ENCODE results near the gene BEST2.
A peak's percentile ranks its signal among the peaks of the same experiment; 100 is the strongest.

BEST2 gene

DNA sequence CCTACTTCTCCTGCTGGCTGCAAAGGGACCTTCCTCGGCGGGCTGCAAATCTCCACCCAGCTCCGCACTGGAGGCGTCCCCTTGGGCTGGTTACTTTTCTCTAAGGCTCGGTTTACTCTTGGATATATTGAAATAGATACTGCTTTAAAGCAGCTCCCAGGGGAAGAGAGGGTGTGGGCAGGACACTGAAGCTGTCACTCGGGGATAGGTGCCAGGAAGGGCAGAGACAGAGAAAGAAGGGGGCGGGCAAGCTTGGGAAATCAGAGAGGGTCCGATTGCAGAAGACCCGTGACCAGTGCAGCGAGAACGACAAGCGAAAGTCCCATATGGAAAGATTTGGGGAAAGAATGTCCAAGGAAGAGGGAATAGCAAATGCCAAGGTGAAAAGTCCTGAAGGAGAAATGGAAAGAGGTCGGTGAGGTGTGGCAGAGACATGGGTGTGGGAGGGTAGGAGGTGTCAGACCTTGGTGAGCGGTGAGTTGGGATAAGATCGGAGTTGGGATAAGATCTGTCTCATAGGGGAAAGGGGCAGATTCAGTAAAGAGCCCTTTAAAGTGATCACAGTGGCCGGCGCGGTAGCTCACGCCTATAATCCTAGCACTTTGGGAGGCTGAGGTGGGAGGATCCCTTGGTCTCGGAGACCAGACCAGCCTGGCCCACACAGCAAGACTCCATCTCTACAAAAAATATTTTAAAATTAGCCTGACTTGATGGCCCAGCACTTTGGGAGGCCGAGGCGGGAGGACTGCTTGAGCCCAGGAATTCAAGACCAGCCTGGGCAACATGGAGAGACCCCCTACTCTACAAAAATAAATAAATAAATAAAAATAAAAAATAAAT, 50.9 kb downstream of the BEST2 start:
- peak in 1 of 2 experiments; percentile 42 for DNase-seq

DNA sequence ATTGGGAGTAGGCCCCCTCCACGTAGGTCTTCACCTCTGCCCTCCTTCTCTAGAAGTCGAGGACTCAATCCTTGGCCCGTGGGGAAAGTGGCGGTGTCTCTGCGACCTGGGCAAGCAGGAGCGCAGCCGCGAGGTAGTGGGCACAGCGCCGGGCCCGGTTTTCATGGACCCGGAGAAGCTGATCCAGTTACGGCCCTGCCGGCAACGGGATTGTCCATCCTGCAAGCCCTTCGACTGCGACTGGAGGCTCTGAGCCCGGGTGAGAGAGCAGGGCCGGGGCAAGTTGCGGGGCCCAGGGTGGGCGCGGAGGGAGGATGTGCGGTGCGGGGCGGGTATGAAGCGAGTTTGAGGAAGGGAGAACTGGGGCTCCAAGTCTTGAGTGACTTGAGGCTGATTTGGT, 52.5 kb downstream of the BEST2 start:
- no peak for DNase-seq

GRCh38 chr19:12806242-12807081, 54.9 kb downstream of the BEST2 start, which contains the start of gene RNASEH2A:
Gene RNASEH2A (plus strand): TSS chr19:12806584. CDS start chr19:12806674, 90 bp downstream.
- peak; percentile 75 to 87 for DNase-seq

Data from Kasumi-1 (cell line).